Esophagus muscularis mucosa (tissue), 4 donors: ENCODE measurements around the gene UGCG.

Experiments
- CTCF ChIP-seq, 3 experiments: fragments of 200-600 bp in 2 of 3; fragments of 450-650 bp in 1 of 3; sonication (generic) in 2 of 3; IDR thresholded peaks; one replicate each; pipeline ENCODE4 v1.5.1; 2017 to 2019; ENCODE audit warnings: antibody characterized with exemption in 3 of 3, mild to moderate bottlenecking in 2 of 3, moderate library complexity in 1 of 3
- EP300 ChIP-seq: sonication (generic); formaldehyde crosslinking; IDR thresholded peaks from one replicate; pipeline ENCODE4 v1.6.1; 2017; ENCODE audit warnings: antibody characterized with exemption
- POLR2A ChIP-seq: fragments of 450-650 bp; IDR thresholded peaks from one replicate; pipeline ENCODE4 v1.6.1; 2017; ENCODE audit warnings: antibody characterized with exemption, moderate library complexity, mild to moderate bottlenecking, low read depth
- POLR2AphosphoS5 ChIP-seq, 2 donors: sonication (generic); formaldehyde crosslinking; IDR thresholded peaks; one replicate each; pipeline ENCODE4 v1.6.1; 2017; ENCODE audit warnings: antibody characterized with exemption in 2 of 2

GRCh38 chr9:111878946-111879345 is 17.7 kb upstream of the UGCG start:
- TF ChIP-seq CTCF (IDR thresholded peaks at IDR 0.05): no peak
- no peak for TF ChIP-seq POLR2AphosphoS5 (IDR thresholded peaks at IDR 0.05)
- TF ChIP-seq POLR2A: no peak
- TF ChIP-seq EP300: no peak
